ENCODE results near the gene METTL26.

Gene METTL26

DNA sequence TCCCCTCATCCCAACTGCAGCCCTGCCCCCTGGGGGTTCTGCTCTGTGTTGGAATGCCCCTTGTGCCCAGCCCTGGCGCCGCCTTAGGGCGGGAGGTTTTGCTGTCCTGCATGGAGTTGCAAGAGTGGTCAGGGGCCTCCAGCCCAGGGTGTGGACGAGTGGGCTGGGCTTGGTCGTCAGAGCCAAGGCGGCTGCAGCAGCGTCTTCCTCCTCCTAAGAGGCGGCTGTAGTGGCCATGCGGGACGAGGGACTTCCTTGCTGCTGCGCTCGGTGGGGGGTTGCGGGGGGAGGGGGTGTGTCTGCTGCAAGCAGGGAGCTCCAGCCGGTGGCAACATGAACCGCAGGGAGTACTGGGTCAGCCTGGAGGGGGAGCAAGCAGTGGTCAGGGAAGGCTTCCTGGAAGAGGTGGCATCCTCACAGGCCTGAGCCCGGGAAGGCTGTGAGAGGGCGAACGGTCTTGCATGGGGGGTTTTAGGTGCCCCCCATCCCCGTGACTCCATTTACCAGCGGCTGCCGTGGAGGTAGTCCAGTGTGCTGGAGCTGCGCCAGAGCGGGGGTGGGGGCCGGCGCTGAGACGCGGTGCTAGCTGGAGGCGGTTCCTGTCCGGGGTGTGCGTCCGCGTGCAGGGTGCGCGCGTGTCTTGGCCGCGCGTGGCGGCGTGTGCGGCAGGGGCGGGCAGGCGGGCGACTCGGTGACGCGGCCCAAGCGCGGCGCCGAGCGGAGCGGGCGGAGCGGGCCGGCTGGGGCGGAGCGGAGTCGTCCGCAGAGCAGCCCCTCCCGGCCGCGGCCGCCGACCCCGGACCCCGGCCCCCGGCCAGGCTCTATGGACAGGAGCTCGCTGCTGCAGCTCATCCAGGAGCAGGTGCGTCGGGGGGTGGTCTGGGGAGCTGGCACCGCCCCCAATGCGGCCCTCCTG lies 39.1 kb upstream of the METTL26 start, which contains the start of gene RHBDL1:
Gene RHBDL1, plus strand, starts transcription at position 704 of the 916 bp plus-strand sequence. Its CDS starts 120 bp downstream, at position 824.
- no peak for DNase-seq (ENCODE audit: low read depth in 2 of 2)

DNA sequence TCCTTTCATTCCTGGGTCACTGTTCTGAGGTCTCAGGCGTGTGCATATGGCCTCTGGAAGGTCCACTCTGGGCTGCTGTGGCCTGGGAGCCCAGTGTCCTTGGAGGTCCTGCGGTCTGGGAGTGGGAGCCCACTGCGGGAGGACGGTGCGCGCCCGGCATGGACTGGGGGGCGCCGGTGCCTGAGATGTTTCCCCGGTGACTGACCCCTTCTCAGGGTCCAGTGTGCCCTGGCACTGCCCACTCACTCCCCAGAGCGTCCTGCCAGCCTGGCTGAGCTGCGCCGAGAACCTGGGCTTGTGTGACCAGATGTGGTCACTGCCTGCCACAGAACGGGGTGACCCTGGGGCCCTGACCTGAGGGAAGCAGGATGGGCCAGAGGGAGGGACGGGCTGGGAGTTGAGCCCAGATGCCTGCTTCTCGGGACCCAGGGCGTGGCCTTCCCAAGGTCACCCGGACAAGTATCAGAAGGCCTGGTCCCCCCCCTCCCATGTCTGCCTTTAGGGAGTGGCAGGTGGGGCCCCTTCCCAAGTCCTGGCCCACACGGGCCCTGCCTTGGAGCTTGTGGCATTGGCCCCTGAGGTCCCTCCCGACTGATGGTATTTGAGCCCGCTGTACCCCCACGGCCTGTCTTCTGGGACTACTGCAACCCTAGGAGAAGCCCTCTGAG lies 38.2 kb upstream of the METTL26 start:
- DNase-seq (ENCODE audit: low read depth in 2 of 2): no peak

DNA sequence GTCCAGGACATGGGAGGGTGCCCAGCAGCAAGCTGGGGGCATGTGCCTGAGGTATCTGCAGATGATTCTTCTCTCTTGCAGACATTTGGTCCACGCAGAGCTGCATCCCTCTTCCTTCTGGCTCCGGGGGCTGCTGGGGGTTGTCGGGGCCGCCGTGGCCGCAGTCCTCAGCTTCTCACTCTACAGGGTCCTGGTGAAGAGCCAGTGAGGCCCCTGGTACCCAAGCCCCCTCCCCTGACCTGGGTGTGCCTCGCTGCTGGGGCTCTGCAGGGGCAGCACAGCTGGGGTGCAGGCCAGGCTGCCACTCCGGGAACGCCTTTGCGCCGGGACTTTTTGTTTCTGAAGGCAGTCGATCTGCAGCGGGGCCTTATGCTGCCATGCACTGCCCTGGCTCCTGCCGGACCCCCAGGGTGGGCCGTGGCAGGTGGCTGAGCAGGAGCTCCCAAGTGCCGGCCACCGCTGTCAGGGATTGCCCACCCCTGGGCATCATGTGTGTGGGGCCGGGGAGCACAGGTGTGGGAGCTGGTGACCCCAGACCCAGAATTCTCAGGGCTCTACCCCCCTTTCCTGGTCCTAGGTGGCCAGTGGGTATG lies 37.4 kb upstream of the METTL26 start:
- DNase-seq (ENCODE audit: low read depth in 2 of 2): no peak

DNA sequence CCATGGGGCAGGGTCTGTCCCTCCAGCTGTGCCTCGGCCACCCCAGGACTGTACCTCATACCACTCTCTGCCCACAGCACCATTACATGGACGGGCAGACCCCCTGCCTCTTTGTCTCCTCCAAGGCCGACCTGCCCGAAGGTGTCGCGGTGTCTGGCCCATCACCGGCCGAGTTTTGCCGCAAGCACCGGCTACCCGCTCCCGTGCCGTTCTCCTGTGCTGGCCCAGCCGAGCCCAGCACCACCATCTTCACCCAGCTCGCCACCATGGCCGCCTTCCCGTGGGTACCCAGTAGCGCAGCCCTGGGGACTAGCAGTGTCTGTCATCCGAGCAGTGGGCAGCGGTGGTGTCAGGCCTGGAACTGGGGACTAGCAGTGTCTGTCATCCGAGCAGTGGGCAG lies 36.7 kb upstream of the METTL26 start:
- no peak for DNase-seq (ENCODE audit: low read depth in 2 of 2)

DNA sequence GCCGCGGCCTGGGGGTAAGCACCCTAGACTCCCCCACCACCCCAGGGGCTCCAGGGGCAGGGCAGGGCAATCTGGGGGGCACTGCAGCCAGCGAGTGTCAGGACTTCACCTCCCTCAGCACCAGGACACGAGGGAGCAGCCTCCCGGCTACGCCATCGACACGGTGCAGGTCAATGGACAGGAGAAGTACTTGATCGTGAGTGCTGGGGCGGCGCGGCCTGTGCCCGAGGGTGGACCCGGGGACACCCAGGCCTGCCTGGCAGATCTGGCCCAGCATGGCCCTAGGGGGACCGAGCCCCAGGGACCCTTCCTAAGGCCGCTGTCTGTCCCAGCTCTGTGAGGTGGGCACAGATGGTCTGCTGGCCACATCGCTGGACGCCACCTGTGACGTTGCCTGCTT lies 36.3 kb upstream of the METTL26 start:
- DNase-seq (ENCODE audit: low read depth in 2 of 2): no peak

DNA sequence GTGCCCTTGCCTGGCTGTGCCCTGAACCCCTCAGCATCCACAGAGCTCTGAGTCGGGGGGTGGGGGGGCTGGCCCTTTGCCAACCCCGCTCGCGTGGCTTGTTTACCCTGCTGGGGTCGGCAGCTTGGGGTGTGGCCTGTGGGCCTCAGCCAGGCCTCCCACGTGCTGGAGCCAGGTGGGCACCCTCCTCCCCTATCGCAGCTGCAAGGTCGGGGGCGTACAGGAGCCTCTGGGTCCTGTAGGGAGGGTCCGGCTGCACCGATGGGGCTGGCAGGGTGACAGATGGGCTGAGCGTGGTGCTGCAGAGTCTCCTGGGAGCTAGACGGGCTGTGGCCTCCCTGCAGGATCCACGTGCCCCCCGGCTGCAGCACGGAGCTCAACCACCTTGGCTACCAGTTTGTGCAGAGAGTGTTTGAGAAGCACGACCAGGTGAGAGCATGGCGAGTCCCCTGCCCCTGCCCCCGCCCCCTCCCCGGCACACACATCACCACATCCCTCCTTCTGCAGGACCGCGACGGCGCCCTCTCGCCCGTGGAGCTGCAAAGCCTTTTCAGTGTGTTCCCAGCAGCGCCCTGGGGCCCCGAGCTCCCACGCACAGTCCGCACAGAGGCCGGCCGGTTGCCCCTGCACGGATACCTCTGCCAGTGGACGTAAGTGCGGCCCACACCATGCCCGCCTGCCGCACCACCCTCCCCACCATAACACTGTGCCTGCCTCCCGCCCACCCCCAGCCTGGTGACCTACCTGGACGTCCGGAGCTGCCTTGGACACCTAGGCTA lies 35.4 kb upstream of the METTL26 start:
- no peak for DNase-seq (ENCODE audit: low read depth in 2 of 2)

DNA sequence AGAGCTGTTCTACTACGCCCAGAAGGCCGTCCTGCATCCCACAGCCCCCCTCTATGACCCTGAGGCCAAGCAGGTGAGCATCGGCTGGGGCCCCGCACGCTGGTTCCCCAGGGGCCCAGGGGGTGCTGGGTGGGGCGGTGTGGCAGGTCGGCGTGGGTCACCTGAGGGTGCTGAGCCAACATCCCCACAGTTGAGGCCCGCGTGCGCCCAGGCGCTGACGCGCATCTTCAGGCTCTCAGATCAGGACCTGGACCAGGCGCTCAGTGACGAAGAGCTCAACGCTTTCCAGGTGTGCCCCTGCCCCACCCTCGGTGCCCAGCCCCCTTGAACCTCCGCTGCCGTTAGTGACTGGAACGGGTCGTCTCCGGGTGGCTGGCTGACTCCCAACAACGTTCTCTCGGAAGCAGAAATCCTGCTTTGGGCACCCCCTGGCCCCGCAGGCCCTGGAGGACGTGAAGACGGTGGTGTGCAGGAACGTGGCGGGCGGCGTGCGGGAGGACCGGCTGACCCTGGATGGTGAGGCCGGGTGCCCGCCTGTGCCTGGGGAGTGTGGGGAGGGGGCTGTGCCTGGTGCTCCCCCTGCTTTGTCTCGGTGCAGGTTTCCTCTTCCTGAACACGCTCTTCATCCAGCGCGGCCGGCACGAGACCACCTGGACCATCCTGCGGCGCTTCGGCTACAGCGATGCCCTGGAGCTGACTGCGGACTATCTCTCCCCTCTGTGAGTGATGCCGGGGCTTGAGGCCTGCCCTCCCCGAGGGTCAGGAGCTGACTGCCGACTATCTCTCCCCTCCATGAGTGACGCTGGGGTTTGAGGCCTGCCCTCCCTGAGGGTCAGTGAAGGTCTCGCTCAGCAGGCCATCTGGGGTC lies 34.6 kb upstream of the METTL26 start:
- no peak for DNase-seq (ENCODE audit: low read depth in 2 of 2)

DNA sequence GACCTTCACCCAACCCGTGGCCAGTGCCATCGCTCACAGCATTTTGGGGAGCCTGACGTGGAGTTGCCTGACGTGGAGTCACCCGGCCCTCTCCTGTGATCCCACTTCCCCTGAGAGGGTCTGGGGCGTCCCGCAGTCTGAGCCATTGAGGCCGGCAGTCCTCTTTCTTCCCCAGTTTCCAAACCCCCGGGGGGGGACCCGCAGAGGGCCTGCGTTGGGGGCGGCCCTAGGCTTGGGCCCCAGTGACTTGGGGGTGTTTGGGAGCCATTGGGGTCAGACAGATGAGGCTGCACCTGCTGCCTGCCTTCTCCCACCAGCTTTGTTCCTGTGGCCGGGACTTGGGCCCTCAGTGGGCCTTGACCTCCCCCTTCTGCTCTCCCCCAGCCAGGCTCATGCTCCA lies 33.6 kb upstream of the METTL26 start:
- no peak for DNase-seq (ENCODE audit: low read depth in 2 of 2)

DNA sequence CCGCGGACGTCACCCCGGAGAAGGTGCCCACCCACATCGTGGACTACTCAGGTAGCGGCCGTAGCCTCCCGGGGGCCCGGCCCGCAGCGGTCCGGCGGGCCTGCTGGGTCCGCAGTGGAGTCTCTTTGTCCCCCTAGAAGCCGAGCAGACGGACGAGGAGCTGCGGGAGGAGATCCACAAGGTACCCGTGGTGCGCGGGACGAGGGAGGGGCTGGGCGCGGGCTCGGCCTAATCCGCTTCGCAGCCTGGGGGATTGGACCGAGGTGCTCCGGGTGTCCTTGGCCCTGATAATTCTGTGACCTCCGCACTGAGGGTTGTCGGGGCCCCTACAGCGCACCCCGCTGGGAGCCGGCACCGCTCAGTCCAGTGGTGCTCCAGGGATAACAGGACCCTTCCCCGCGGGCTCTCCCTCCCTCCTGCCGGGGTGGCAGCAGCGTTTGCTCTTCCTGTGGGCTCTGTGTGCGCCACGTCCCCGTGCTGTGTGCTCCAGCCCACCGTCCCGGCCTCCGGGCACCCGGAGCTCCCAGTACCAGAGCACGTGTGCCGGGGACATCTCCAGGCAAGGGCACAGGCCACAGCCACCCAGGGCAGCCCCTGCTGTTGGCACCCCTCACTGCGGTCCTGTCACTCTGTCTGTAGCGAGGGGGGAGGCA lies 32.5 kb upstream of the METTL26 start:
- no peak for DNase-seq (ENCODE audit: low read depth in 2 of 2)

DNA sequence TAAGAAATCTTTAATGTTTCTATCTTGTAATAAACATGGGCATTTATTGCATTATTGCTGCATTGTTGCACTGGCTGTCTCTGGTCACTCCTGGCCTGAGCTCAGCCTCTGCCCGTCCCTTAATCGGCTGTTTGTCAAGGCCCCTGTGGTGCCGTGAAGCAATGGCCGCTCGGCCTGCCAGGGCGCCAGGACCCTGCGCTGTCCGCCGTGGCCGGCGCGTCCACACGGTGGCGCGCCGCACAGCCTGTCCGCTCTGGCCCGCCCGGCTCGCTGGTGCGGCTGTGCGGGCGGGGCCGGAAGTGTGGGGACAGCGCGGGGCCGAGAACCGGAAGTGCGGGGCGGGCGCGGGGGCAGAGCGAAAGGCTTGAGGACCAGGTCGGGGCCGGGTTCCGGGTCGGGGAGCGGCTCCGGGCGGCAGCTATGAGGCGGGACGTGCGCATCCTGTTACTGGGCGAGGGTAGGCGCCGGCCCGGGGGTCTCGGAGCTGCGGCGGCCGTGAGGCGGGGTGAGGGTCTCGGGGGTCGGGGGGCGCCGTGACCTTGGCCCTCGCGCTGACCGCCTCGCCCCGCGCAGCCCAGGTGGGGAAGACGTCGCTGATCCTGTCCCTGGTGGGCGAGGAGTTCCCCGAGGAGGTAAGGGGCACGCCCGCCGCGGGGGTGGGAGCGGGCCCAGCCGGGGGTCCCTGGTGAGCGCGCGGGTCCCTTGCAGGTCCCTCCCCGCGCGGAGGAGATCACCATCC lies 31.8 kb upstream of the METTL26 start, which contains the start of gene RHOT2:
Gene RHOT2, plus strand, starts transcription at position 353 of the 739 bp plus-strand sequence. Its CDS starts 68 bp downstream, at position 421.
- DNase-seq (ENCODE audit: low read depth in 2 of 2): peak; percentile 65 to 69

DNA sequence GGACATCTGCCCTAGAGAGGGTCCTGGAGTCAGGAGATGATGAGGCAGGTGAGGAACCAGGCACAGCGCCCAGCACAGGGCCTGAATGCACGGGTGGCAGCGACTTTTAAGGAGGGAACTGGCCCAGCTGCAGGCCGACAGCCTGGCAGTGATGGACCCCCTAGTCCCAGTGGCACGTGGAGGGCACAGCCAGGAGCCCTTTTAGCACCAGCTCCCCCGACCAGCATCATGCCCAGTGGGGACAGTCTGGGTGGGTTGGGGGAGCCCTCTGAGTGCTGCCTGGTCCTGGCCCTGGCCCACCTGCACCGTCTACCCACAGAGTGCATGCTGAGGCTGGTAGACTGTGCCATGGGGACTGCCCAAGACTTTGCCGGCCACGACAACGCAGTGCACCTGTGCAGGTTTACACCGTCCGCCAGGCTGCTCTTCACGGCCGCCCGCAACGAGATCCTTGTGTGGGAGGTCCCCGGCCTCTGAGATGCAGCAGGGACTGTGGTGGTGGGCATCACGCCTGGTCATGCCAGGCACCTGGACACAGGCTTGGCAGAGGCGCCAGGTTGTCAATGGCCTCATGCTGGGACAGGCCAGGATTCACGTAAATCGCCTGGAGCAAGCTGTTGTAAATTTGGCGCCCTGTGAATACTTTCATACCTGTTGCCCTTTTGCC lies 31.1 kb upstream of the METTL26 start:
- DNase-seq (ENCODE audit: low read depth in 2 of 2): no peak

DNA sequence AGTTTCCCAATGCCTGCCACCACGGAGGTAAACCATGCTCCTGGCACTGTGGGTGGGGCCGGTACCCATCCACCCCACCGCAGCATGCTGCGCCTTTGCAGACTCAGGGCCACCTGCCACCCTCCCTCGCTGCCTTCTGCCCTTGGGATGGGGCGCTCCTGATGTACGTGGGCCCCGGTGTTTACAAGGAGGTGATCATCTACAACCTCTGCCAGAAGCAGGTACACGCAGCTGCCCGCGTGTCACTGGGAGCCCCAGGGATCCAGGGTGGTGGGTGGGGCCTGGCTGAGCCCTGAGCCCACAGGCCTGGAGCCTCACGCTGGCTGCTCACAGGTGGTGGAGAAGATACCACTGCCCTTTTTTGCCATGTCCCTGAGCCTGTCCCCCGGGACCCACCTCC lies 30.5 kb upstream of the METTL26 start:
- no peak for DNase-seq (ENCODE audit: low read depth in 2 of 2)

DNA sequence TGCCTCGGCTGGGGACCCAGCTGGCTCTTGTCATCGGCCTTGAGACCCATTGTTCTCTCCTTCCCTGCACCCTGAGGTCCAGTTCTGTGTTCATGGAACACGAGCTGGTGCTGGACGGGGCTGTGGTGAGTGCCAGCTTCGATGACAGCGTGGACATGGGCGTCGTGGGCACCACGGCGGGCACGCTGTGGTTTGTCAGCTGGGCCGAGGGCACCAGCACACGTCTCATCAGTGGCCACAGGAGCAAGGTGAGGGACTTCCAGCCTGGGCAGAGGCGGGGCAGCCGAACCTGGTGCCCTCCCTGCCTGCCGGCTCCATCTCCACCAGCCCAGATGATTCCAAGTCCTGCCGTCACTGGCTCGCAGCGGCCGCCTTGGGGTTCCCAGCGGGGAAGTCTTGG lies 26.5 kb upstream of the METTL26 start:
- DNase-seq (ENCODE audit: low read depth in 2 of 2): no peak

DNA sequence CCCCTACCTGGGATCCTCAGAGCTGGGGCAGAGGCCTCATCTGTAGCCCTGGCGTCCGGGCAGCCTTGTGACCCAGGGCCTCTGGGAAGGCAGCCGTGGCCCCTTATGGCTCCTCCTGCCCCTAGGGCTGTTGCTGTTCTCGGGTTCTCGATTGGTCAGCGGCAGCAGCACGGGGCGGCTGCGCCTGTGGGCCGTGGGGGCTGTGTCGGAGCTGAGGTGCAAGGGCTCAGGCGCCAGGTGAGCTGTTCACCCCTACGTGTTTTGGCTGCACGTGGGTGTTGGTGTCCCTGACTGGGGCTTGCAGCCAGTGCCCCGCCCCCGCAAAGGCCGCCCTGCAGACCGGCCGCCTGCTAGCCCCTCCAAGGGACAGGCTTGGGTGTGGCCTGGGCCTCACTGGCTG lies 26.0 kb upstream of the METTL26 start:
- no peak for DNase-seq (ENCODE audit: low read depth in 2 of 2)

DNA sequence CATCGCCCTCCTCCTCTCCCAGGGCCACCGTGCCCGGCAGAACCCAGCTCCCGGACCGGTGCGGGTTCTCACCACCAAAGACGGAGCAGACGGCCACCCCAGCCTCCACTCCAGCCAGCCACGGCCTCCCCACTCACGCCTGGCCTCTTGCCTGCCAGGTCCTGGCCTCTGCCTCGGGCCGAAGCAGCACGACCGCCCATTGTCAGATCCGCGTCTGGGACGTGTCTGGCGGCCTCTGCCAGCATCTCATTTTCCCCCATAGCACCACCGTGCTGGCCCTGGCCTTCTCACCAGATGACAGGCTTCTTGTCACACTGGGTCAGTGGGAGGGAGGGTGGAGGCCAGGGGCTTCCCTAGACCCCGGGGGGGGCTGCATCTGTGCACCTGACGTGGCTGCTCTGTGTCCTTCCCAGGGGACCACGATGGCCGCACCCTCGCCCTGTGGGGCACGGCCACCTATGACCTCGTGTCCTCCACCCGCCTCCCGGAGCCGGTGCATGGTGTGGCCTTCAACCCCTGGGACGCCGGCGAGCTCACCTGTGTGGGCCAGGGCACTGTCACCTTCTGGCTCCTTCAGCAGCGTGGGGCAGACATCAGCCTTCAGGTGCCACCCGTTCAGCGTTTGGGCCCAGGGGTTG lies 25.2 kb upstream of the METTL26 start:
- DNase-seq (ENCODE audit: low read depth in 2 of 2): no peak

DNA sequence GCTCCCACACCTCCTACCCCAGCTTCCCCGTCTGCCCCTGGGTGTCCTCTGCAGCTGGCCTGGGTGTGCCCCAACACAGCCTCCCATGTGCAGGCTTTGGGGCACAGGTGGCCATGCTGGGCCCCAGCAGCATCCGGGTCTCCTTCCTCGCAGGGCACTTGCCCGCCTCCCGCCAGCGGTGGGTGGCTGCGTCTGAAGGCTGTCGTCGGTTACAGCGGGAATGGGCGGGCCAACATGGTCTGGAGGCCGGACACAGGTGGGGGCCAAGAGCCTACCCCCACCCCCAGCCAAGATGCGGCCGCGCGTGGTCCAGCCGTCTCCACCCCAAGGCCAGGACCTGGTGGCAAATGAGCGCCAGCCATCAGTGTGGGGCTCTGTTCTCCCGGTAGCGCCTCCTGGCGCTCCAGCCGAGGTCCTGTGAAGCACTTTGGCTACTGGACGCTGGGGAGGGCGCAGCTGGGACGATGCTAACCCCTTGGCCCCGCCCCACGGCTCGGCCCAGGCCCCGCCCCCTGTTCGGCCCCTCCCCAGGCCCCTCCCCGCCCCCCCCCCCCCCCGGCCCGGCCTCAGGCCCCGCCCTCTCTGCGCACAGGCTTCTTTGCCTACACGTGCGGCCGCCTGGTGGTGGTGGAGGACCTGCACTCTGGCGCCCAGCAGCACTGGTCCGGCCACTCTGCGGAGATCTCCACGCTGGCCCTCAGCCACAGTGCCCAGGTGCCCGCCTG lies 24.5 kb upstream of the METTL26 start:
- peak in 1 of 2 experiments; percentile 37 for DNase-seq (ENCODE audit: low read depth in 2 of 2)

DNA sequence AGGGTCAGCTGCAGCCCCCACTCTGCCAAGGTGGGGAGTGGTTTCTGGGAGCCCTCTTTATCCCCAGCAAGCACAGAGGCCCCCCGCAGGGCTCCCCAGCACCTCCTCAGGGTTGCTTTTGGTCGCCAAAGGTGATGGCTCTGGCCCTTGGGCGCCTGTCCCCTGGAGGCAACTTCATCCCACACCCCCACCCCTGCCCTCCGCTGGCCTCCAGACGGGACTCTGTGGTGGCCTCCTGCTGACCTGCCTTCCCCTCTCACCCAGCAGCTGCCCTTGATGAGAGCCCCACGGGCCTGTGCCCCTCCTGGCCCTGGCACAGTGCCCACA lies 24.0 kb upstream of the METTL26 start:
- DNase-seq (ENCODE audit: low read depth in 2 of 2): no peak

DNA sequence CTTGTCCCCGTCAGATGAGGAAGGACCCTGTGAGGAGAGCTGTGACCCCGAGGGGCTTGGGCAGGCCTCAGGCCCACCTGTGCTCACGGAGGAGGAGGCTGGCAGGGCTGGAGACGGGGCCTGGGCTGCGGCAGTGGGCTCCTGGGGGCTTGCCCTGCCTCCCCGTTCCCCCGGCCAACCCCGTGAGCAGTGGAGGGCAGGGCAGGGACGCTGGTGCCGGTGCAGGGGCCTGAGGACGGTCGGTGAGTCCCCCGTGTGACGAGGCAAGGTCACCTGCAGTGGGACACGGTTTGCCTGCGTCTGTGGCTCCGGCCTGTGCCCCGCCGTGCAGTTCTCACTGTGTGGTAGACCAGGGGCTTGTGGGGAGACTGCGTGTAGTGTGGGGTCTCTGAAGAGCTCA lies 23.5 kb upstream of the METTL26 start:
- no peak for DNase-seq (ENCODE audit: low read depth in 2 of 2)

Measured in fibroblast of skin of left biceps (primary cell).